Type B pancreatic cell (in vitro differentiated cells): ENCODE results near the gene CCND1. TPM values are rescaled to one million over a fixed set of nuclear protein-coding genes. Genes with fewer than 3 reads are reported as not detected.
"Not testable (repeated sequence)": the region's sequence is repeated elsewhere in the genome, so short reads cannot be mapped to it uniquely, and the experiment has no call there.

Experiments used
- DNase-seq: peaks from one replicate; pipeline ENCODE4 v3.0.0; 2021; ENCODE audit warnings: mixed read lengths; ENCODE audit not compliant: unreplicated experiment; ENCODE audit errors: extremely low spot score
- H3K27ac Mint-ChIP-seq: 2 replicates; pipeline ENCODE4 v1.8.0; 2021; ENCODE audit warnings: mild to moderate bottlenecking, mixed read lengths
- H3K27me3 Mint-ChIP-seq: 2 replicates; pipeline ENCODE4 v1.8.0; 2021; ENCODE audit warnings: mixed read lengths
- H3K36me3 Mint-ChIP-seq: 2 replicates; pipeline ENCODE4 v1.8.0; 2021; ENCODE audit warnings: mixed read lengths
- H3K4me1 Mint-ChIP-seq: one replicate; pipeline ENCODE4 v1.8.0; 2021; ENCODE audit warnings: mixed read lengths; ENCODE audit not compliant: unreplicated experiment
- H3K4me3 Mint-ChIP-seq: 2 replicates; pipeline ENCODE4 v1.8.0; 2021; ENCODE audit warnings: mild to moderate bottlenecking, mixed read lengths
- H3K9me3 Mint-ChIP-seq: 2 replicates; pipeline ENCODE4 v1.8.0; 2021; ENCODE audit warnings: mixed read lengths
- CTCF ChIP-seq: fragments of 200-600 bp; sonication (generic); conservative IDR thresholded peaks from 2 replicates; pipeline ENCODE4 v1.5.0; 2021; ENCODE audit warnings: antibody characterized with exemption, mild to moderate bottlenecking
- total RNA-seq: library from RNA; stranded (reverse); gene quantifications from 2 replicates; pipeline ENCODE4 v1.2.1, GENCODE V29; 2021; ENCODE audit warnings: low replicate concordance

The CCND1 gene
- total RNA-seq, 1 donor from 2014 or later = 299 TPM

DNA sequence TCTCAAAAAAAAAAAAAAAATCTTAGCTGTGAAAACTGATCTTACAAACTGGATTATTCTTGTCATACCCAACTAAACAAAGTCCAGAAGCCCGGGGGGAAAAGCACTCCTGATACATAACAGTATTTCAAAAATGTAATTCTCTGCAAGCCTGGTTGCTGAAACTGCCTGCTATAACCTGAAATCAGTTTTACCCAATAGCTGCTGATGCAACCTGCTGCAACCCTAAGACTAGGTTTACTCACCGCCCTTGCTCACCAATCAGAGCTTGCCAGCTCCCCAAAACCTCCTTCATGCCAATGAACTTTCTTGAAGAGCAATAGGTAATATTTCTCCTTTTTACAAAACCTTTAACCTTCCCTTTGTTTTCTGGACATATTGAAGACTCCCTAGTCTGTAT lies 50.5 kb downstream of the CCND1 start:
- Mint-ChIP-seq H3K36me3 (no peaks in the 10 kb centered on the region), H3K27ac (no peak overlapping the region), H3K27me3 (peaks cover 7% of the 10 kb centered on the region), H3K9me3 (no peaks in the 10 kb centered on the region), H3K4me1 (peaks cover 3% of the 10 kb centered on the region), H3K4me3 (no peak overlapping the region)
- no peak for TF ChIP-seq CTCF
- no peak for DNase-seq

DNA sequence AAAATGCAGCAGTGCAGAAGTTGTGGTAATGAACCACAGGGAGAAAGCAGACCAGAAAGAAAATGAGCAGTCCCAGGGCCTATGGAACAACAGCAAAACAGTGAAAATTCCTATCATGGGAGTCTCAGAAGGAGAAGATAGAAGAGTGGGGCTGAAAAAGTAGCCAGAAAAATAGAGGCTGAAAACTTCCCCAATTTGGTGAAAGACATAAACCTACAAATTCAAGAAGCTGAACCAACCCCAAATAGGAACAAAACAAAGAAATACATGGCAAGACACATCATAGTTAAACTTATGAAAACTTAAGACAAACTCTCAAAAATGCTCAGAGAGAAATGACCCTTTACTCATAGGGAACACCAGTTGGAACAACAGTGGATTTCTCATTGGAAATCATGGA lies 51.5 kb downstream of the CCND1 start:
- no peak for TF ChIP-seq CTCF
- Mint-ChIP-seq H3K4me1 (peaks cover 8% of the 10 kb centered on the region), H3K27me3 (peaks cover 11% of the 10 kb centered on the region), H3K36me3 (no peaks in the 10 kb centered on the region), H3K9me3 (no peaks in the 10 kb centered on the region), H3K4me3 (no peak overlapping the region), H3K27ac (no peak overlapping the region)
- DNase-seq = no peak

DNA sequence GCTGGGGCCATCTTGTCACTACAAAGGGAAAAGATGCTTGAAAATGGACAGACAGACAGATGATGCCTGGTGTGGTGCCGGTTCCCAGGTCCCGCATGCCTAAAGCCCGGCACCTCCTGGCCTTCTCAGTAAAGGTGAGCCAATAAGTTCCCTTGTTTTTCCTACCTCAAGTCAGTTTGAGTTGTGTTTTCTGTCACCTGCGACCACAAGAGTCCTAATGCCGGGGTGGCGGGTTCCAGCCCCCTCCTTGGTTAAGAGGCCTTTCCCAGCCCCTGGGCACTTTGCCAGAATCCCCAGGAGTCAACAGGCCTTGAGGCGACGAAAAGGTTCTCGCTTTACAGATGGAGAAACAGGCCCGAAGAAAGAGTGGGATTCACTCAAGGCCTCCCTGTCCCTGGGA lies 53.8 kb downstream of the CCND1 start:
- no peak overlapping the region for H3K27ac Mint-ChIP-seq
- H3K4me1 Mint-ChIP-seq = peaks cover 8% of the 10 kb centered on the region
- TF ChIP-seq CTCF = no peak
- no peaks in the 10 kb centered on the region for H3K9me3 Mint-ChIP-seq
- no peaks in the 10 kb centered on the region for H3K36me3 Mint-ChIP-seq
- no peak overlapping the region for H3K4me3 Mint-ChIP-seq
- peaks cover 8% of the 10 kb centered on the region for H3K27me3 Mint-ChIP-seq
- DNase-seq = no peak

DNA sequence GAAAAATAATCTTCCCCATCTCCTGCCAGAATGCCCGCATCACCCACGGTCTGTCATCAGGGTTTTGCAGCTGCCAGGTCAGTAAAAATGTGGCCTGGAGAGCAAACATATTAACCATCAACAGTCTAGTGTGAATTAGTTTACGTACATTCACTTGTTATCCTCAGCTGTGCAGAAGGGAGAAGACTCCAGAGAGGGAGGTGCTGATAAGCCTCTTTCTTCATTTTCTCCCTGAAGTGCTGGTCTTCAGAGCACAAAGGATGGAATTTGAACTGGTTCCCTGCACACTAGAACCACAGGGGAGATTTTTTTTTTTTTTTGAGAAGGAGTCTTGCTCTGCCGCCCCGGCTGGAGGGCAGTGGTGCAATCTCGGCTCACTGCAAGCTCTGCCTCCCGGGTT lies 54.6 kb downstream of the CCND1 start:
- DNase-seq = no peak
- H3K27me3 Mint-ChIP-seq = peaks cover 8% of the 10 kb centered on the region
- TF ChIP-seq CTCF = no peak
- H3K36me3 Mint-ChIP-seq = no peaks in the 10 kb centered on the region
- H3K4me1 Mint-ChIP-seq = peaks cover 12% of the 10 kb centered on the region
- no peak overlapping the region for H3K4me3 Mint-ChIP-seq
- no peak overlapping the region for H3K27ac Mint-ChIP-seq
- H3K9me3 Mint-ChIP-seq = no peaks in the 10 kb centered on the region

DNA sequence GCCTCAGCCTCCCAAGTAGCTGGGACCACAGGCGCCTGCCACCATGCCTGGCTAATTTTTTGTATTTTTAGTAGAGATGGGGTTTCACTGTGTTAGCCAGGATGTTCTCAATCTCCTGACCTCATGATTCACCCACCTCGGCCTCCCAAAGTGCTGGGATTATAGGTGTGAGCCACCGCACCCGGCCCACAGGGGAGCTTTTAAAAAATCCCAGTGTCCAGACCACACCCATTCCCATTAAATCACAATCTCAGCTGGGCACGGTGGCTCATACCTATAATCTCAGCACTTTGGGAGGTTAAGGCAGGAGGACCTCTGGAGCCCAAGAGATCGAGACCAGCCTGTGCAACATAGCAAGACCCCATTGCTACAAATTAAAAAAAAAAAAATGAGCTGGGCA lies 55.0 kb downstream of the CCND1 start:
- not testable (repeated sequence) for H3K9me3 Mint-ChIP-seq, H3K4me3 Mint-ChIP-seq, H3K36me3 Mint-ChIP-seq, DNase-seq, H3K27ac Mint-ChIP-seq
- peaks cover 12% of the 10 kb centered on the region for H3K27me3 Mint-ChIP-seq
- peaks cover 17% of the 10 kb centered on the region for H3K4me1 Mint-ChIP-seq

DNA sequence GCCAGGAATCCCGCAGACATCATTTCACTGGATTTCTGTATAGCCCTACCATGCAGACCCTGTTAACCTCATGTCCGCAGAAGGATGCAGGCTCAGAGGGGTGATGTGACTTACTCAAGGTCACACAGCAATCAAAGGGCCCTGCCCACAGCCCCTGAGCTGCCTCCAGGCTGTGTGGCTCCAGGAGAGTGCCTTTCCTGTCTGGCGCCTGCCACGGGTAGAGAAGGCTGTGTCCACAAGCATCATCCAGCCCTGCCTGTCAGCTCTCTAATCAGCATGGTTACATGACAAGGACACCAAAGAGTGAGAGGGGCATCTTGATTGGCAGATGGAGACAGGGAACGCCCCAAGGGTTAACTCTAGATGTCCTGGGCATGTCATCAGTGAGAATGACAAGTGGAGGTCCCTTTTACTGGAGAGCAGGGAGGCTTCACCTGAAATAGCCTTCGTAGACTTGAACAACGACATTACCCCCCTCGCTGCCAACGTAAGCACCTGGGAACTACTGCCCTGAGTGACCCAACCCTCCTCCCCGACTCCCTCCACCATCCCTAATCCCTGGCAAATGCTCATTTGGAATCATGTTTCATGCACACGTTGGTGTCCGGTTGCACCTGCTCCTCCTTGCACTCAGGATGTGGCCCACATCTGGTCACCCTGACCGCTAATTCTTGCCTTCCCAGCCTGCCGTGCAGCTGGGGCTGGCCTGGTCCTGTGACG lies 56.0 kb downstream of the CCND1 start:
- Mint-ChIP-seq H3K4me1 (peaks cover 18% of the 10 kb centered on the region), H3K36me3 (no peaks in the 10 kb centered on the region), H3K4me3 (no peak overlapping the region), H3K27ac (no peak overlapping the region), H3K27me3 (peaks cover 15% of the 10 kb centered on the region), H3K9me3 (no peaks in the 10 kb centered on the region)
- DNase-seq = no peak
- no peak for TF ChIP-seq CTCF
